Gastrocnemius medialis (tissue), 4 donors: ENCODE results near the gene PIEZO1.

ENCODE experiments used
- POLR2A ChIP-seq, 2 donors: fragments of 450-650 bp; IDR thresholded peaks; one replicate each; pipeline ENCODE4 v1.6.1; 2017; ENCODE audit warnings: antibody characterized with exemption in 2 of 2, mild to moderate bottlenecking in 2 of 2, moderate library complexity in 2 of 2
- TF ChIP-seq, protein P1 (sequence below), 5 experiments: fragments of 450-650 bp in 3 of 5; fragments of 200-600 bp in 2 of 5; sonication (generic) in 2 of 5; IDR thresholded peaks in 4 of 5; conservative IDR thresholded peaks in 1 of 5; 1 replicate in 4 of 5; 2 replicates in 1 of 5; pipeline ENCODE4 v1.5.1; 2016 to 2019; ENCODE audit warnings: antibody characterized with exemption in 5 of 5, mild to moderate bottlenecking in 3 of 5, moderate library complexity in 3 of 5

DNA sequence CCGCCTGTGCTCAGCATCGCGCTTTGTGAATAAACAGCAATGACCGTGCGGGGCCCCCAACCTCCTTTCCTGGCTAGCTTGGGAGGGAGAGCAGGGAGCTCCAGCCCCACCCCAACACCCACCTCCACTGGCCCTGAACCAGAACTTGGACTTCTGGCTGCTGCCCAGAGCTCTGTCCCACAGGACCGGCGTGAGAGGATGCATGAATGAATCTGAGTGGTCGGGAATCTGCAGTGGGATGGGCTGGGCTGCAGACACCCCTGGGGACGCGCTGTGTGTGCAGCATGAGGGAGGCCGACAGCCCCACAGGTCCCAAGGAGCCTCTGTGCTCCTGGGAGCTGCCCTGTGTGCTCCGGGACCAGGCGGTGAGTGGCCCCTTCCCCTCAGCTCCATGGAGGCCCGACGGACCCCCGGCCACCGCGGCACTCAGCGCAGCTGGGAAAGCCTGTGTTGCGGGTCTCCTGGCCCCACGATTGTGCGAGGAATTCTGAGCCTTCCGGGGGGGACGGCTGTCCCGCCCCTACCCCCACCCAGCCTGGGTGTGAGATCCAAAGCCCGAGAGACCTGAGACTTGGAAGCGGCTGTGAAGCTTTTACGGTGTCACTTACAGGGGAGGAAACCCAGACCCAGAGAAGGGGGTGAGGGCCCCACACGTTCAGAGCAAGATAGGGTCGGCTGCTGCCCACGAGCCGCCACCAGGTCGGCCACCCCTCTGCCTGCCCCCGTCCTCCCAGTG is 5.4 kb downstream of the PIEZO1 start:
- no peak for TF ChIP-seq POLR2A (IDR thresholded peaks at IDR 0.05)
- TF ChIP-seq, protein P1, sequence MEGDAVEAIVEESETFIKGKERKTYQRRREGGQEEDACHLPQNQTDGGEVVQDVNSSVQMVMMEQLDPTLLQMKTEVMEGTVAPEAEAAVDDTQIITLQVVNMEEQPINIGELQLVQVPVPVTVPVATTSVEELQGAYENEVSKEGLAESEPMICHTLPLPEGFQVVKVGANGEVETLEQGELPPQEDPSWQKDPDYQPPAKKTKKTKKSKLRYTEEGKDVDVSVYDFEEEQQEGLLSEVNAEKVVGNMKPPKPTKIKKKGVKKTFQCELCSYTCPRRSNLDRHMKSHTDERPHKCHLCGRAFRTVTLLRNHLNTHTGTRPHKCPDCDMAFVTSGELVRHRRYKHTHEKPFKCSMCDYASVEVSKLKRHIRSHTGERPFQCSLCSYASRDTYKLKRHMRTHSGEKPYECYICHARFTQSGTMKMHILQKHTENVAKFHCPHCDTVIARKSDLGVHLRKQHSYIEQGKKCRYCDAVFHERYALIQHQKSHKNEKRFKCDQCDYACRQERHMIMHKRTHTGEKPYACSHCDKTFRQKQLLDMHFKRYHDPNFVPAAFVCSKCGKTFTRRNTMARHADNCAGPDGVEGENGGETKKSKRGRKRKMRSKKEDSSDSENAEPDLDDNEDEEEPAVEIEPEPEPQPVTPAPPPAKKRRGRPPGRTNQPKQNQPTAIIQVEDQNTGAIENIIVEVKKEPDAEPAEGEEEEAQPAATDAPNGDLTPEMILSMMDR (IDR thresholded peaks at IDR 0.05 in 4 of 5, conservative IDR thresholded peaks at IDR 0.05 in 1 of 5): no peak
